ENCODE measurements around the gene SNCA.

The SNCA gene

DNA sequence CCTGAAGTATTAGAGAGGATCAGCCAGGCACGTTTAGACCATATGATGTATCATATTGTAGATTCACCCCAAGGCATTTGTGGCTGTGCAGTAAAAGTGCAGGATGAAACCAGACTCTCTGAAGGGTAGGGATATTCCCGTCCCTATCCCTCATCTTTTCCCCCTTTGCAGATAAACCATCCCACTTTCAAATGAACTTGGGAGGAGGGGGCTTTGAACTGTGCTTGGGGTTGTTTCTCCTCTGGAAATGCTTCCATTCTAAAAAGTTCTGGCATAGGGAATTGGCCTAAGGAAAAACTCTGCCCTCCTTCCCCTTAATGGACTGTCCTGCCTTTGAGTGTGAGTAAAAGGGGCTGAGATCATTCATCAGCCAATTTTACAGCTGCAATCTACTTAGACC lies 23.8 kb downstream of the SNCA start:
- DNase-seq: no peak

DNA sequence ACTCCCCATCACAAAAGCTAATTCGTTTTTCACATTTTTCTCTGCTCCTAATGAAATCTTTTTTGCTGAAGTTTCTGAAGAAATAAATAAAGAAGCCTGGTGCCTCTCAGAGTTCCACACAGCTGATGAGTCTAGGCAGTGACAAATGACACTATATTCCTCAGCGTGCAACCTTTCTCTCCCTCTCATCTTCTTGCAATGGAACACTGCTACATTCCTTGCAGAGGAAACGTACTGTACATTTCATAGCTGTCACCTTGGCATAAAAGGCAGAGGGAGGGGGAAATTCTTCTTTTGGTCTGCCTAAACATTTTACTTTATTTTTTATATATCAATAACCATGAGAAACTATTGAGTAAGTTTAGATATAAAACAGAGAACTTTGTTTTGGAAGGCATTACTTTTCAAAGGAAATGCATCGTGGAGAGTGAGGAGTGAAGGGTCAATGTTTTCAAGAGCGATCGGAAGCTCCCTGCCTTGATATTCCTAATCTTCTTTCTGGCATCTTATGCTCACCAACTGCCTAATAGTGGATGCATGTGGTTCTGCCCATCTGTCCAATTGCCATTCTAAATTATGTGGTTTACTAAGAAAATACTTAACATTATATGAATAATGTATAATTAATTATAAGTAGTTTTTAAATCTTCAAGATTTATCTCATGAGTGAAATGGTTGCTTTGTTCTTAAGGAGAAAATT lies 29.4 kb downstream of the SNCA start:
- DNase-seq: no peak

DNA sequence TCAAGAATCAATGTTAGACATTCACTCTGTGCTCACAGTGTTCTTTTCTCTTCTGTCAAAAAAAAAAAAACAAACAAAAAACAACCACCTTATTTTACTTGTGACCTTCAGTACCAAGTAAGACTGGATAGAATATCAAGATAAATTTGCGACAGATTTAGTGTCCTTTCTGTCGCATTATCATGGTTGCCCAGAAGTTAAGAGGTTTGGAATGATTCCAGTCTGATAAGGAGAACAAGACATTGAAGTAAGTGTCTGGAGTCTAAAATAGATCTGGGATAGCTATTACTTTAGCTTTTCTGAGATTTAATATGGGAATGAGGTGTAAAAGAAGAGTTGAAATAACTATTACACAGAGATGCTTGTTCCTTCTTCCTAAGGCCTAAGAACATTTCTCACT lies 31.7 kb downstream of the SNCA start:
- DNase-seq: no peak

DNA sequence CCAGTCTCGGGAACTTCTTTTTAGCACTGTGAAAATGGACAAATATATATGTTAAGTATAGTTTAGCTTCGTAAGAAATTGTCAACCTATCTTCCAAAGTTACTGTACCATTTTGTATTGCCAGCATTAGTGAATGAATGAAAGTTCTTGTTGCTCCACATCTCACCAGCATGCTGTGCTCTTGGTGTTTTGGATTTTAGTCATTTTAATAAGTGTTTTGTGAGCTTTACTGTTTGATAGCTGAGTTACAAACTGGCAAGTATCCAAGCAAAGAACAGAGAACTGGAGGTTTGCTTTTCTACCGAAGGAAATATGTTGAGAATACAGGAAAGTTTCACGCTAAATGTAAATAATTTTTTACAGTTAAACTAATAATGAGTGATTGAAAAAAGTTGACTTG lies 33.0 kb downstream of the SNCA start:
- no peak for DNase-seq

DNA sequence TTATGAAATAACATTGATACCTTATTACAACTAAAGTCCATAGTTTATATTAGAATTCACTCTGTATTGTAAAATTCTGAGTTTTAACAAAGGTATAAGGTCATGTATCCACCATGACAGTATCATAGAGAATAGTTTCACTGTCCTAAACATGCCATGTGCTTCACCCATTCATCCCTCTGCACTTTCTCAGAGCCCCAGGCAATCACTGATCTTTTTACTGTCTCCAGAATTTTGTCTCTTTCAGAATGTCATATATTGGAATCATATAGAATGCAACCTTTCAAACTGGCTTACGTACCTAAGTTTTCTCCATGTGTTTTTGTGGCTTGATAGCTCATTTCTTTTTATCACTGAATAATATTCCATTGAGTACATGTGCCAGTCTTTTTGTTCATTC lies 33.9 kb downstream of the SNCA start:
- no peak for DNase-seq

DNA sequence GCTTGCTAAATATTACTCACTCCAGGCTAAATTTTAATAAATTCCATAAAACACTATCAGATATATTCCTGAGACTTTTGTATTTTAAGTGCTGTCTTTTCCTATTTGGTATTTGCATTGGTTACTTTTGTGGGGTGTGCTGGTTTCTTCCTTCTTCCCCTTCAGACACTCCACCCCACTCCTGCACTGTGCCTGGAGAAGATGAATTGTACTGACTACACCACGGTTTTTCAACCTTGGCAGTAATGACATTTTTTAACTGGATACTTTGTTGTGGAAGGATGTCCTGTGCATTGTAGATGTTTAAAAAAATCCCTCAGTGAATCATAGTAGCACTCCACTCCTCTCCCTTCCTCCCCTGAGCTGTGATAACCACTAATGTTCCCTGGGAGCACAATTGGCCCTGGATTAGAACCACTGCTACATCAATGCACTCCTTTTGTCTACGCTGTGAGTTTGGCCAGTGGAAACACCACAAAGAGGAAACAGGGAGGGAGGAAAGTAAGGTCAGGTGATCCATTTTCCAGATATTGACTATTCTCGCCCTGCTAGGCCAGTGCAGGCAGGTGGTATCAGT lies 36.3 kb downstream of the SNCA start:
- DNase-seq: no peak

DNA sequence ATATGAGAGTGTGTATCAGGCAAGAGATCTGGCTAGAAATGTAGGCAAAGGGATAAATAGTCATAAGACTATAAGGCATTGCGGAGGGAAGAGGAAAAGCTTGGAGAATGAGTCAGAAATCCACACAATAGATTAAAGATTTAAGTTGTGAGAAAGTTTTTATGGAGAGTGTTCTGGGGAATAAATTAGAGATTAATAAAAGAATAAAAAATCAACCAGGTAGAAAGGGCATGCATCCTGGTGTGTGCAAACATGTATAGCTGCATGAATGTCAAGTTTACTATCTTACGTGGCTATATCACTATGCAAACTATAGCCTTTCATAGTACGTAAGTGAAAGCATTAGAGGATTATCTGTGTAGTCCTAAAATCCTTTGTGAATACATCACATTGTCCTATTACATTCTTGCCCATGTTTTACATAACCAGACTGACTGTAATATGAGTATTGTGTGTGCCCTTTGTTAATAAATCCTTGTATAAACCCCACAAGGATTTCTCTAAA lies 36.9 kb downstream of the SNCA start:
- no peak for DNase-seq

DNA sequence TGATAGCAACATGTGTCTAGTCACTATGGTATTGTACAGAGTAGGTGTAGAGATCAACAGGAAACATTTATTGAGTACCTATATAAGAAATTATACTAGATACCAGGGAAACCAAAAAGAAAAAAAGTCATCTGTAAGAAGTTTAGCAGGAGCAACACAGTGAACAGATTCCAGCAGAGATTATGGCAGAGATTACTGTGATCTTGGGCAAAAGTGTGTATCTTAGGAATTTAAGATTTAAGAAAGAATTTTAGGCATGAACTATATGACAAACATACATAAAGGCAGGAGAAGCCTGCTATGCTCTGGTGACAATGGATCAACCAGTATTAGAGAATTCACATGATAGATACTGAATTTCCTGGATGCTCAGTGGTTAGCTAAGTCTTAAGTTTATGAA lies 37.9 kb downstream of the SNCA start:
- no peak for DNase-seq

DNA sequence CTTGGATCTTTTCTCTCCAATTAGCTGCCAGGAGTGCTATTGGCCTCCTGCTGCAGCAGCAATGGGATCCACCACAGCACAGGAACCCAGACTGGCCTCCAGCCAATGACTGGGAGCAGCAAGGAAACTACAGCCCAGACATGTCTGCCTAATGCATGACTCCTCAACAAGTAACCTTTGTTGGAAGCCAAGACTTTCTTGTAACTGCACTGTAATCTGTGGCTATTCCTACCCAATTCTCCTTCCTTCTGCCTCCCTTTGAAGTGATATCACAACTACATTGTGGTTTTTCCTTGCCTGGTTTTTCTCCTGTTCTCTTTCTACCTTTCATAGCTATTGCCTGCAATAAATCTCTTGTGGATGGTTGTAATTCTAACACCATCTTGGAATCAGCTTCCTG lies 39.8 kb downstream of the SNCA start:
- DNase-seq: no peak

DNA sequence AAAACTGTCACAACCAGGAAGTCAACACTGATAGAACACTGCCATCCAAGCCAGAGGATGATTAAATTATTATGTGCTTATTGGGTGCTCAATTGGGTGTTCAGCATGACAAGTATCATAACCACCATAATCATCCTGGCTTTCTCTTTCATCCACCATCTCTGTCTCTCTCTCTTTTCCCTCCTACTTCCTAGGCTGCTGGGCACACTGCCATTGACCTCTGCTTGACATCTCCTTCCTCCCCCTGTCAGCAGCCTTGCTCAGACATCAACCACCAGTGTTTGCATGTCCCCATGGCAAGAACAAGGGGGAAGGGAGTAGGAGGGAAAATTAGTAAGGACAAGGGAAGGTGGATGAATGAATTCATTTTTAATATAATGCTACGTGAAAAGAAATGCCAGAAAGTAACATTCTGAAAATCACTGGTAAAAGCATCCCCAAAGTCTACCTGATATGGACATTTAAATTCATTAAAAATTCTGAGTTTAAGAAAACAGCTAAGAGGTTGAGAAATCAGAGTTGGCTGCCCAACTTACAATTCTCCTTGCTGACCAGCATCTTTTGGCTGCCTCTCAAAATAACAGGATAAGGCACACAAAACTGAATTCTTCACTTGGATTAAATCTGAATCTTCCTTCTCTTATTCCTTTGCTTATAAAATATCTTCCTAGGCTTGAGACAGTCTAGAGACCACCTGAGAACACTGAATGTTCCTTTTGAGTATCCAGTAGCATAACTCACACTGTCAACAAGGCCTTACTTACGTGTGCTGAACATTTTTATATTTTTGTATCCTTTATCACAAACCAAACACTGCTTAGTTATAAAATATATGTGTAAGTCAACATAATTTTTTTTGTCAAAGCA lies 48.5 kb downstream of the SNCA start:
- DNase-seq: no peak

DNA sequence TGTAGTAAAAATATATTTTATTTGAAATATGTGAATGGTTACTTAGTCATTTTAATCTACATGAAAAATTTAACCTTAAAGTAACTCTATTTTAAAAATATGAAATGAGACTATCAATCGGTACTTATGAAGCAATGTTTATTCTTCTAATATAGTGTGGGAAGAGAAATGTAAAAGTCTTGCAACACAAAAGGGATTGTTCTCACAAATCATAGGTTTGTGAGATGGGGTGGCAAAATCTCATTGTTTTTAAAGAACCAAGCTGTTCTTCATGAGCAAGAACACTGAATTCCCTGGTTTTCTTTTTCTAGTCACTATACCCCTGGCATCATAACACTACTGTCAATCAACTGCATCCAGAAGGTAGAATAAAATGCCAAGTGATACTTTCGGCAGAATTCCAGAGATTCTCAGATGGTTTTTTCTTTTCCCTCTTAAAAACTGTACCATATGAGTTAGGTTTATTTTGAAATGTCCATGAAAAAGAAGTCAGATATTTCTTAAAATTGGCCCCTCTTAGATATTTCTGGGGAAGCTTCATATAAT lies 52.2 kb downstream of the SNCA start:
- no peak for DNase-seq

DNA sequence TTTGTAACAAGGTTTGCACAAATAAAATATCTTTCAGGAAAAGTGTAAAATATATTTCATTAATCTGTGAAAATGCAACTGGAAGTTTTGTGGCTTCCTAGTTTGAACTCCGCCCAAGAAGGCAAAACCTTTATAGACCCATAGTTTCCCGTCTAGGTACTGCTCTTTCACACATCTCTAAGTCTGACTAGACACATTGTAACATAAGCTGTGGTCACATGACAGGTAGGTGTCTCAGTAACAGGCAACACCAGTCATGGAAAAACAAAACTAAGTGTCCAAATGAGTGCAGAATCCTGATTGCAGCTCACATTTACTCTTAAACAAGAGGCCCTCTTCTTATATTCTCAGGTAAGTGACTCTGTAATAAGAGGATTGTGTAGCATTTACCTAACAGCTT lies 55.6 kb downstream of the SNCA start:
- DNase-seq: no peak

DNA sequence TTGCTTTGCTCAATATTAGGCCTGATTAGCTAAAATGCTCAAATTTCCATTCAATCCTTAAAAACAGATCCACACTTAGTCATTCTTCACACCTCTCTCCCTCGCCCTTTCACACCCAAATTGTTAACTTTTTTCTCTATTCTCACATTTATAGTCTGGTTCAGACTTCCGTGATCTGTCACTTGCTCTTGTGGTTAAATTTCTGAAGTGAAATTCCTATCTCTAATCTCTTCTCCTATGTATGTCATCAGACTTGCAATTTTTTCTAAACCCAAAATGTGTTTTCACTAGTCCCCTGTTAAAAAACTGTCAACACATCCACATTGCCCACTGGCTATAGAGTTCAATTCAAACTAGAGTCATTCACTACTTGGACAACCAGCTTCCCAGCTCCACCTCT lies 63.2 kb downstream of the SNCA start:
- DNase-seq: no peak

DNA sequence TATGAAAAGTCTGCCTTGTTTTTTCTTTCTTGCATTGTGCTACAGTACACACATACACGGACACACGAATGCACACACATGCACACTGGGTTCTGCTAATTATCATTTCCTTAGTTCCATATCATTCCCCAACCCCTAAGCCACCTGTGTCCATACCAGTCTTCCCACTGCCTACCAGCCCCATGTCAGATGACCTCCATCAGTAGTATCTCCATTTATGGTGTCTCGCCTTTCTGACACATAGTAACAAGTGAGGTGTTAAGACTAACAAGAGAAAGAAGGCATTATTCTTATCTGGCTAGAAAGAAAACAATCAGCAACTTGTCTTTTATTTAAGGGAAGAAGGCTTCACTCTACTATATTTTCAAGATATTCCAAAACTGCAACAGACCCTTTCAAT lies 67.1 kb downstream of the SNCA start:
- DNase-seq: no peak

DNA sequence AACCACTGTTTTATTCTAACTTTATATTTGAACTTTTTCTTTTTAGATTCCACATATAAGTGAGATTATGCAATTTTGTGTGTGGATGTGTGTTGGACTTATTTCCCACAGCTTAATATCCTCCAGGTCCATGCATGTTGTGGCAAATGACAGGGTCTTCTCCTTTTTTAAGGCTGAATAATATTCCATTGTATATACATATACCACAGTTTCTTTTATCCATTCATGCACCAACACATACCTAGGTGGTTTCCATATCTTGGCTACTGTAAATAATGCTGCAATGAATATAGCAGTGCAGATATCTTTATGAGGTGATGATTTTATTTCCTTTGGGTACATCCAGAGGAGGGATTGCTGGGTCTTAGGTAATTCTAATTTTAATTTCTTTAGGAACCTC lies 69.0 kb downstream of the SNCA start:
- DNase-seq: no peak

DNA sequence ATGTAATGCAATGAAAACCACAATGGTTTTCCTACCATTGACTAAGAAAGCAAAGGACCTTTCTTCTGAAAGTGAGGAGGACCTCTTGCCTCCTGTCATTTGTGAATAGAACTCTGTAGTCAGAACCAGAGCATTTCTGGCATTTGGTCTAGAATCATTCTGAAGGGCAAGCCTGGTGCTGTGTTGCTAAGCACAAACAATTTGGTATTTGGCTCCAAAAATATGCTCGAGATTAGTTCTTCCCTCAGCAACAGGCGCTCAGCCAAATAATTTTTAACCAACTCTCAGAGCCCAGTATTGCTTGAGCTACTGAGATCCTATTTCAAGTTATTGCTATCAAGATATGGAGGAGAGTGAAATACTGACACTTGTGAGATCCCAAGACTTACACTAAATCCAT lies 71.0 kb downstream of the SNCA start:
- no peak for DNase-seq

DNA sequence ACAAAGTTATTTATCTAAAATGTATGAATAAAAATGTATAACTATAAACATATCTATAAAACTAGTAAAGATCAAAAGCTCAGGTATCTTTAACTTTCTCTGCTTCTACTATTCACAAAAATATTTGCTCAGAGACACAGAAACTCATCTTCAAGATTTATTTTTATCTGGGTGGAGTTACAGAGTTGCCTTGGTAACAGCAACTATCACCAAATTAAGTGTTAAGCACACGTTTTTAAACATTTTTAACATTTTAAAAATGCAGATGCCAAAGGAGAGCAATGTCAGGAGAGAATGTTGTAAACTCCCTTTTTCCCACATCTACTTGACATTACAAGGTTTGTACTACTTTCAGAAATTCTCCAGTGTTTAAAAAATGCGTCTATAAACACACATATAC lies 71.4 kb downstream of the SNCA start:
- DNase-seq: no peak

DNA sequence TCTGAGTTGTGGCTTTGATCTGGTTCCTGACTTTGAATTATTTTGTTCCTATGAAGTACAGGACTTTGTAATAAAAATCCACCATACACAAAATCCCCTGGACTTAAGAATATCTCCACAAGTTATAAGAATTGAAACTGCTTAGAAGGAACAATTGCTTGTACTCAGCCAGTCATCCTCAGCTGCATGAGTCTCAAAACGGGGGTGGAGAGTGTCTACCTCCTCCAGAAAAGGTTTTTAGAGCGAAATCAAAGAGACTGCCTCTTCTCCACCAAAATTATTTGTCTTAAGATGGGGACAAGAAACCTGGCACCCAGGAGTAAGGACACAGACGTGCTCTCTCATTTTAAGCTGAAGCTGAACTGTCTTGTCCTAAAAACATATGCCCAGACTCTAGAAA lies 74.7 kb downstream of the SNCA start:
- DNase-seq: no peak

DNA sequence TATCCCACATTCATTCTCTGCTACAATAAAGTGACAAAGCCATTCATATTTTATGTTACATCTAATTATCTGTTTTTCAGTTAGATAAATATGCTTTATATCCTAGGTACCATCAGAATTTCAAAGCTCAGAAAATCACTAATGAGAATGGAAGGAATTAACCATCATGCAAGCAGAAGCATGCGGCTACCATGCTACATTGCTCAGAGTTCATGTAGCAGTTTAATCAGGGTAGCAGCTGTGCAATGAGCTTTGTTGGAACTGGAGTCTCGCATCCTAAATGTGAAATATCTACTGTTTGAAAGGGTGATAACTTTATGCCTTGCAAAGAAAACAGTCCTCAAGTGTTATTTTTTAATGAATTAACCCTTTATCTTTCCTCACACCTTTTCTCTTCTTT lies 77.5 kb downstream of the SNCA start:
- no peak for DNase-seq

DNA sequence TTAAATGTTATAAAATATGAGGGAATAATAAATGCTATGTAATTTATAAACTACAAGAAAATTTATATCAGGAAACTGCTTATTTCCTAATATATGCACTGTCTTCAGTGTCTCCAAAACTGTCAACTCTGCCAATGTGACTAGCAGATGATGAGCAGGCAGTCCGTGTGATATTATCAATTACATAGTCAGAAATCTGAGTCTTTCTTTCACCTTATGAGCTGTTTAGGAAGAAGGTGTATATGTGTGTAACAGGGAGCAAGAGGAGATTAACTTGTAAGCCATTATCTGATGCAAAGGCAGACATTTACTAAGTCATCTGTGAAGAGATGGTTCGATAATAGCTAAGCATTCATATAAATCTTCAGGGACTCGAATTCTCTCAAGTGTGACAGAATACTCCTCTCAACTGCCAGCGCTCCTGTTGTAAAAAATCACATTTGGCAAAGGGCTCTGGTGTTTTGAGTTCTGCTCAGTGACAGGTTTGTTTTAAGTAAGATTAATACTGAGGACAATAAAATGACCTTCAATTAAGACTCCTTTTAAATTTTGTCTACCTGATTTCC lies 79.7 kb downstream of the SNCA start:
- no peak for DNase-seq

DNA sequence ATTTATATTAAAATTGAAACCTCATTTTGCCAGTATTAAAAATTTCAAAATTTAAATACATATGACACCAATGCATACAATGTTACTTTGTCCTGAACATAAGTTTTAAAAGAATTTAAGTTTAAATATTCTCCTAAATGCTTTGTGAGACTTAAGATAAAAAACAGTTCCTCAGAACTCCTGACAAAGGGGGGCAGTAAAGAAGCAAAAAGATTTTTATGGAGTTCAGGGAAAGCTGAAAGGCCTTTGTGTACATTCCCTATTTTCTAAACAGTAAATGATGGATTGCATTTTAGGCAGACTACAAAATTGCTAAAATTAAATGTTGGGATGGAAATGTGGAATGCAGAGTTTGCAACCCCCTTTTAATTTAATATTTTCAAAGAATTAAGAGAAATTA lies 81.7 kb downstream of the SNCA start:
- no peak for DNase-seq

DNA sequence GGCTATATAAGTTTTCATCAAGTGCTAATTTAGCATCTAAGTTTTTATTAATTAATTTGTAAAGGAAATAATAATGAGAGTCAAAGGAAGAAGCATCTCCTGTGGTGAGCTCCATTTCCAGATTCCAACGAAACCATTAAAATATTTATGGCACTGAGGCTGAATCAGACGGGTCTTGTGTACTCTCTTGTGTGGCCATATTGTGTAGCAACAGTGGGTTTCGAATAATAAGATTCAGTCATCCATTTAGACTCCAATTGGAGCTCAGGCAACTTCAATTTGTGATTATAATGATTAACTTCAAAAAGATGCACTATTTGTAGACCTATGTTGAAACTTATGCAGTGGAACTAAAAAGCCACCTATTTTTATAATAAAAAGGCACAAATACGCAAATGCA lies 82.4 kb downstream of the SNCA start:
- no peak for DNase-seq

DNA sequence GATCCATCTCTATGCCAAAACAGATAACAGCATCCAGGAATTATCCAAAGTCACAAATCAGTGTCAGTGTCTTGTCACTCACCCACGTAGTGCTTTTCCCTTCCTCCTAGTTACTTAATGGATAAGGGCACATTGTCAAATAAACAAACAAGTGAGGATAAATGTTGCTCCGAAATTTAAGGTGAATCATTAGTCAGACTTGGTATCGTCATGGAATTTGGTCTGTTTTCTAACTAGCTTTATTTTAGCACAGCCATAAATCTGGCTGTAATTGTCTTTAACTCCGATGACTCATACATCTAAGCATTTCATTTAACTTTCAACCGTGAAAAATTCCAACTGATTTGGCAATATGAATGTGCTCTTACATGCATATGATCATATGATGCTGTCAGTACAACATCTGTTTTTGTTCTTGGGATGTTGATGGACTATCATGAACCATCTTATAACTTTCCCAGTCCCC lies 83.3 kb downstream of the SNCA start:
- DNase-seq: no peak

All from stimulated activated CD4-positive, alpha-beta T cell treated with anti-CD3 and anti-CD28 coated beads, Interleukin-4, amount 100 ng/mL, for 1 hour (primary cell).